Activated naive CD4-positive, alpha-beta T cell treated with anti-CD3 and anti-CD28 coated beads, Interleukin-2, amount 10 ng/mL, durations not matched to agents 7 days and 5 days (primary cell): ENCODE data around the gene EXD3.

ENCODE experiments used
- CTCF ChIA-PET: fragments of 350-600 bp; sonication (Branson Sonifier 250); formaldehyde crosslinking; loops from one replicate; lab custom pipeline; 2021; ENCODE audit warnings: antibody characterized with exemption; lab: Charles Lee
- DNase-seq: peaks from one replicate; pipeline ENCODE4 v3.0.0-alpha.2; 2020
- H3K27ac Mint-ChIP-seq: one replicate; pipeline ENCODE4 v1.8.0; 2021; ENCODE audit warnings: mild to moderate bottlenecking, moderate library complexity, mixed read lengths
- H3K27me3 Mint-ChIP-seq: one replicate; pipeline ENCODE4 v1.8.0; 2021; ENCODE audit warnings: mild to moderate bottlenecking, mixed read lengths
- H3K36me3 Mint-ChIP-seq: one replicate; pipeline ENCODE4 v1.8.0; 2021; ENCODE audit warnings: mixed read lengths
- H3K4me1 Mint-ChIP-seq: one replicate; pipeline ENCODE4 v1.8.0; 2021; ENCODE audit warnings: mixed read lengths
- H3K4me3 Mint-ChIP-seq: one replicate; pipeline ENCODE4 v1.8.0; 2021; ENCODE audit warnings: mild to moderate bottlenecking, moderate library complexity, mixed read lengths
- H3K9me3 Mint-ChIP-seq: one replicate; pipeline ENCODE4 v1.8.0; 2021; ENCODE audit warnings: mixed read lengths

EXD3 gene

GRCh38 chr9:137435381-137435891, 12.5 kb upstream of the EXD3 start:
- CTCF ChIA-PET, result no interaction called here

GRCh38 chr9:137434498-137435380, 11.8 kb upstream of the EXD3 start:
- no peaks in the 10 kb centered on the region for H3K9me3 Mint-ChIP-seq
- H3K36me3 Mint-ChIP-seq, result no peaks in the 10 kb centered on the region
- H3K27ac Mint-ChIP-seq, result no peak overlapping the region
- H3K27me3 Mint-ChIP-seq, result peaks cover 10% of the 10 kb centered on the region
- no peak for DNase-seq
- H3K4me3 Mint-ChIP-seq, result no peak overlapping the region
- CTCF ChIA-PET, result interaction anchor here (1.2 to 1.3 kb wide), 2 partner anchors 9 to 13 kb away, joined by 3 read pairs; no protein-coding TSS in a partner anchor
- H3K4me1 Mint-ChIP-seq, result no peaks in the 10 kb centered on the region

More at GRCh38 chr9:137435381-137435891, 12.5 kb upstream of the EXD3 start:
- Mint-ChIP-seq H3K9me3 (no peaks in the 10 kb centered on the region), H3K27ac (no peak overlapping the region), H3K27me3 (peaks cover 10% of the 10 kb centered on the region), H3K4me3 (no peak overlapping the region), H3K36me3 (no peaks in the 10 kb centered on the region), H3K4me1 (no peaks in the 10 kb centered on the region)
- no peak for DNase-seq

- CTCF ChIA-PET, result interaction anchor here (1.2 to 1.3 kb wide), 2 partner anchors 10 to 14 kb away, joined by 3 read pairs; no protein-coding TSS in a partner anchor
- peaks cover 3% of the 10 kb centered on the region for H3K27me3 Mint-ChIP-seq
- H3K9me3 Mint-ChIP-seq, result no peaks in the 10 kb centered on the region
- no peaks in the 10 kb centered on the region for H3K4me1 Mint-ChIP-seq
- DNase-seq, result no peak
- no peaks in the 10 kb centered on the region for H3K36me3 Mint-ChIP-seq
- H3K4me3 Mint-ChIP-seq, result no peak overlapping the region
- H3K27ac Mint-ChIP-seq, result no peak overlapping the region
Measured at GRCh38 chr9:137433916-137434431, 11.0 kb upstream of the EXD3 start.

GRCh38 chr9:137433349-137433915, 10.5 kb upstream of the EXD3 start:
- DNase-seq, result no peak
- Mint-ChIP-seq H3K4me1 (no peaks in the 10 kb centered on the region), H3K4me3 (no peak overlapping the region), H3K9me3 (no peaks in the 10 kb centered on the region), H3K36me3 (no peaks in the 10 kb centered on the region), H3K27ac (no peak overlapping the region), H3K27me3 (no peaks in the 10 kb centered on the region)
- CTCF ChIA-PET, result interaction anchor here (1.3 kb wide), 1 partner anchor 10 kb away, joined by 3 read pairs; no protein-coding TSS in a partner anchor

GRCh38 chr9:137432687-137433348, 9.9 kb upstream of the EXD3 start:
- H3K9me3 Mint-ChIP-seq, result no peaks in the 10 kb centered on the region
- H3K4me1 Mint-ChIP-seq, result no peaks in the 10 kb centered on the region
- no peak overlapping the region for H3K4me3 Mint-ChIP-seq
- no peak overlapping the region for H3K27ac Mint-ChIP-seq
- DNase-seq, result no peak
- H3K36me3 Mint-ChIP-seq, result no peaks in the 10 kb centered on the region
- CTCF ChIA-PET, result interaction anchor here (1.4 kb wide), 1 partner anchor 10 kb away, joined by 5 read pairs; no protein-coding TSS in a partner anchor
- H3K27me3 Mint-ChIP-seq, result no peaks in the 10 kb centered on the region

GRCh38 chr9:137431416-137431931, 8.5 kb upstream of the EXD3 start:
- H3K27ac Mint-ChIP-seq, result no peak overlapping the region
- no peaks in the 10 kb centered on the region for H3K9me3 Mint-ChIP-seq
- H3K4me1 Mint-ChIP-seq, result no peaks in the 10 kb centered on the region
- no peak overlapping the region for H3K4me3 Mint-ChIP-seq
- DNase-seq, result no peak
- H3K27me3 Mint-ChIP-seq, result peaks cover under 1% of the 10 kb centered on the region
- CTCF ChIA-PET, result interaction anchor here (1.4 kb wide), 1 partner anchor 11 kb away, joined by 5 read pairs; no protein-coding TSS in a partner anchor
- H3K36me3 Mint-ChIP-seq, result no peaks in the 10 kb centered on the region

- no peaks in the 10 kb centered on the region for H3K36me3 Mint-ChIP-seq
- no peak overlapping the region for H3K27ac Mint-ChIP-seq
- CTCF ChIA-PET, result interaction anchor here (1.4 kb wide), 1 partner anchor 12 kb away, joined by 5 read pairs; no protein-coding TSS in a partner anchor
- peaks cover 4% of the 10 kb centered on the region for H3K27me3 Mint-ChIP-seq
- no peaks in the 10 kb centered on the region for H3K4me1 Mint-ChIP-seq
- DNase-seq, result no peak
- H3K4me3 Mint-ChIP-seq, result no peak overlapping the region
- no peaks in the 10 kb centered on the region for H3K9me3 Mint-ChIP-seq
Measured at GRCh38 chr9:137430723-137431415, 7.9 kb upstream of the EXD3 start.

GRCh38 chr9:137429974-137430722, 7.2 kb upstream of the EXD3 start:
- Mint-ChIP-seq H3K4me1 (no peaks in the 10 kb centered on the region), H3K27me3 (peaks cover 9% of the 10 kb centered on the region), H3K9me3 (no peaks in the 10 kb centered on the region), H3K4me3 (no peak overlapping the region), H3K27ac (no peak overlapping the region), H3K36me3 (no peaks in the 10 kb centered on the region)
- DNase-seq, result no peak
- CTCF ChIA-PET, result no interaction called here

- Mint-ChIP-seq H3K36me3 (no peaks in the 10 kb centered on the region), H3K9me3 (no peaks in the 10 kb centered on the region), H3K27me3 (peaks cover 16% of the 10 kb centered on the region), H3K27ac (no peak overlapping the region), H3K4me3 (no peak overlapping the region), H3K4me1 (peaks cover 1% of the 10 kb centered on the region)
- DNase-seq, result no peak
- CTCF ChIA-PET, result no interaction called here
Measured at GRCh38 chr9:137429546-137429890, 6.6 kb upstream of the EXD3 start.

- H3K36me3 Mint-ChIP-seq, result no peaks in the 10 kb centered on the region
- no peak overlapping the region for H3K4me3 Mint-ChIP-seq
- no peaks in the 10 kb centered on the region for H3K9me3 Mint-ChIP-seq
- DNase-seq, result no peak
- H3K4me1 Mint-ChIP-seq, result peaks cover 3% of the 10 kb centered on the region
- CTCF ChIA-PET, result no interaction called here
- peaks cover 21% of the 10 kb centered on the region for H3K27me3 Mint-ChIP-seq
- no peak overlapping the region for H3K27ac Mint-ChIP-seq
Measured at GRCh38 chr9:137428841-137429545, 6.0 kb upstream of the EXD3 start.

- H3K9me3 Mint-ChIP-seq, result no peaks in the 10 kb centered on the region
- H3K36me3 Mint-ChIP-seq, result no peaks in the 10 kb centered on the region
- peaks cover 3% of the 10 kb centered on the region for H3K4me1 Mint-ChIP-seq
- peaks cover 24% of the 10 kb centered on the region for H3K27me3 Mint-ChIP-seq
- H3K4me3 Mint-ChIP-seq, result no peak overlapping the region
- no peak overlapping the region for H3K27ac Mint-ChIP-seq
- DNase-seq, result no peak
- CTCF ChIA-PET, result no interaction called here
Measured at GRCh38 chr9:137428311-137428630, 5.3 kb upstream of the EXD3 start.

GRCh38 chr9:137427454-137428310, 4.7 kb upstream of the EXD3 start:
- no peak for DNase-seq
- Mint-ChIP-seq H3K36me3 (no peaks in the 10 kb centered on the region), H3K4me3 (no peak overlapping the region), H3K9me3 (no peaks in the 10 kb centered on the region), H3K27me3 (peaks cover 24% of the 10 kb centered on the region), H3K27ac (no peak overlapping the region), H3K4me1 (peaks cover 3% of the 10 kb centered on the region)
- CTCF ChIA-PET, result no interaction called here
